GM18951 (cell line): ENCODE data around the gene GJD3.

Experiments
- POLR2A ChIP-seq: IDR thresholded peaks from 4 replicates; pipeline ENCODE4 v1.6.1; 2011; ENCODE audit warnings: mild to moderate bottlenecking; ENCODE audit not compliant: insufficient read length, insufficient read depth; ENCODE audit errors: extremely low read depth
- in situ Hi-C: fragments of 300-500 bp; cut with MboI; formaldehyde crosslinking; loops from one replicate; pipeline ENCODE4 v1.12.0; 2022; ENCODE audit warnings: low sequenced_read_pairs, mixed read lengths, inconsistent platforms; ENCODE audit not compliant: unreplicated experiment

The GJD3 gene

GRCh38 chr17:40316571-40317344 is 47.8 kb downstream of the GJD3 start:
- TF ChIP-seq POLR2A: no peak
- in situ Hi-C loops: no loop called here

GRCh38 chr17:40315678-40316570 is 48.6 kb downstream of the GJD3 start:
- TF ChIP-seq POLR2A: no peak
- in situ Hi-C loops: no loop called here

GRCh38 chr17:40315206-40315605 is 49.3 kb downstream of the GJD3 start:
- in situ Hi-C loops: no loop called here

GRCh38 chr17:40314584-40314956 is 50.0 kb downstream of the GJD3 start:
- TF ChIP-seq POLR2A: no peak
- in situ Hi-C loops: no loop called here

More at GRCh38 chr17:40315206-40315605, 49.3 kb downstream of the GJD3 start:
- no peak for TF ChIP-seq POLR2A

GRCh38 chr17:40313668-40314583 is 50.6 kb downstream of the GJD3 start:
- in situ Hi-C loops: no loop called here
- TF ChIP-seq POLR2A: no peak
